Cardiac fibroblast (primary cell): ENCODE results near the gene HOXB7.

Source experiments
- DNase-seq, 2 donors: peaks; one replicate each; pipeline versions ENCODE4 v3.0.0 to v3.0.0-alpha.2; 2010; ENCODE audit warnings: low read depth in 2 of 2
- H3K4me3 ChIP-seq, 2 donors: replicated peaks in 1 of 2; 1 replicate in 1 of 2; 2 replicates in 1 of 2; pipeline ENCODE4 v1.5.1; 2011; ENCODE audit warnings: low read depth in 2 of 2, low read length in 2 of 2, mild to moderate bottlenecking in 2 of 2, moderate library complexity in 1 of 2
- TF ChIP-seq, protein P1 (sequence below): IDR thresholded peaks from one replicate; pipeline ENCODE4 v1.5.1; 2011; ENCODE audit warnings: low read depth, mild to moderate bottlenecking, low read length, inconsistent platforms

Gene HOXB7

DNA sequence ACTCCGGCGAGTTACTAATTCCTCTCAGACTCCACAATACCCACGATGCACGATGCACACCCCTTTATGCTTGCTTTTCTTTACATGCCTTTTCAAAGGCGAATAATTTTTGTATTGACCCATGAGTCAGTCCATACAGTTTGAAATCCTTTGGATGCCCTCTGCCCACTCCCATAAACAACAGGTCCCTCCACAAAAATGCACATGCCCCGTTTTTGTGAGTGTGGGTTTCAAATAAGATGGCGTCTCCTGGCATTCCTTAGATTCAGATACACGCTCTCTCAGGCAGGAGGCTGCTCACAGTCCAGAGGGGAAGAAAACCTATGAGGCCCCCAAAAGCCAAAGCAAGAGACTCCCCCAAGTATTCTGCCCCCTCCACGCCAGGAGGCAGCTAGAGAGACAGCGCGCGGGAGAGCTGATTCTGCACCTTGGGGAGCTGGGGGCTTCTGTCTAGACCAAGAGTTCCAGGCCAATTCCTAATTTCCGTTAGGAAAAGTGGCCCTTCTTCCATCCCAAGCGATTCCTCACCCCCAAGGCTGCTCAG is 34.9 kb upstream of the HOXB7 start:
- H3K4me3 ChIP-seq: no peak overlapping the region
- TF ChIP-seq, protein P1, sequence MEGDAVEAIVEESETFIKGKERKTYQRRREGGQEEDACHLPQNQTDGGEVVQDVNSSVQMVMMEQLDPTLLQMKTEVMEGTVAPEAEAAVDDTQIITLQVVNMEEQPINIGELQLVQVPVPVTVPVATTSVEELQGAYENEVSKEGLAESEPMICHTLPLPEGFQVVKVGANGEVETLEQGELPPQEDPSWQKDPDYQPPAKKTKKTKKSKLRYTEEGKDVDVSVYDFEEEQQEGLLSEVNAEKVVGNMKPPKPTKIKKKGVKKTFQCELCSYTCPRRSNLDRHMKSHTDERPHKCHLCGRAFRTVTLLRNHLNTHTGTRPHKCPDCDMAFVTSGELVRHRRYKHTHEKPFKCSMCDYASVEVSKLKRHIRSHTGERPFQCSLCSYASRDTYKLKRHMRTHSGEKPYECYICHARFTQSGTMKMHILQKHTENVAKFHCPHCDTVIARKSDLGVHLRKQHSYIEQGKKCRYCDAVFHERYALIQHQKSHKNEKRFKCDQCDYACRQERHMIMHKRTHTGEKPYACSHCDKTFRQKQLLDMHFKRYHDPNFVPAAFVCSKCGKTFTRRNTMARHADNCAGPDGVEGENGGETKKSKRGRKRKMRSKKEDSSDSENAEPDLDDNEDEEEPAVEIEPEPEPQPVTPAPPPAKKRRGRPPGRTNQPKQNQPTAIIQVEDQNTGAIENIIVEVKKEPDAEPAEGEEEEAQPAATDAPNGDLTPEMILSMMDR: no peak
- no peak for DNase-seq

DNA sequence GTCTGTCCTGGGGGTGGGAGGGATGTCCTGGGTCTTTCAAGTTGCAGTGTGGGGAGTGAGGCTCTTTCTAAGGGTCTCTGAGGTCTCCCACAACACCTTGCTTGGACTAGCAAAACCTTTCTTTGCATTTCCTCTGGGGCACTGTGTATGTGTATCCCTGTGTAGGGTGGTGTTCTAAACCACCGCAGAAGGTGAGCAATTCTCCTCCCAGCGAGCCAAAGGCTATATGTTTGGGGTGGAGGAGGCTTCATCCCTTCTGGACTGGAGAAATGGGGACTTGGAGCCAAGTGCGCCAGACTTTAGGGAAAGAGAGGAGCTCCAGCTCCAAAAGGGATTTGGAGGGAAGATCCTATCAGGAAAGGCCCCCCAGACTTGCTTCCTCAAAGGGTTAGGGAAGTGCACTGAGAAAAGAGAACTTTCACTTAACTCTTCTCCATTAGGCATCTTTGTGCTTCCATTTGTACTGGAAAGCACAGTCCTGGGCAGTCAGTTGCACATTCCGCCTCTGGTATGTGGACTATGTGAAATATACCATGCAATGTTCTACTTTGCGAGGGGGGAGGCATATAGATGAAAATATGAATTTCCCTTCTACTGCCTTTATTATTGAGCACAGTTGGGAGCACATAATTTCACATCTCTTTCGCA is 34.2 kb upstream of the HOXB7 start:
- TF ChIP-seq, protein P1: no peak
- DNase-seq: no peak
- no peak overlapping the region for H3K4me3 ChIP-seq

DNA sequence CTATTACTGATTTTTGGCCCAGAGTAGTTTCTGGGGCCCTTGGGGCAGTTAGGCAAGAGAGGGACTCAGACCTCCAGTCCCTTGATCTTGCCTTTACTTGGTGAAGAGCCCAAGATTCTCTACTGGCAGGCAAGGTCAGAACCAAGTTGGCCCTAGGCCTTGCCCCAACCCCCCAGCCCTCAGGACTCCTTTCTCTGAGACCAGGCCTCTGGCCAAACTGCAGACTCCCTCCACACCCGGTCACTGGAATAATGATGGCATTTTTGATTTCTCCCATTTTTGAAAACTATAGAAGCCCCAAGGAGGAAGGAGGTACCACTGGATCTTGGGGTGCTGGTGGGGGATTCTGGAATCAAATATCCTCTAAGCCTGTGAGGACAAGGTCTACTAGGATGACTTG is 33.3 kb upstream of the HOXB7 start:
- no peak overlapping the region for H3K4me3 ChIP-seq
- no peak for DNase-seq
- TF ChIP-seq, protein P1: no peak

DNA sequence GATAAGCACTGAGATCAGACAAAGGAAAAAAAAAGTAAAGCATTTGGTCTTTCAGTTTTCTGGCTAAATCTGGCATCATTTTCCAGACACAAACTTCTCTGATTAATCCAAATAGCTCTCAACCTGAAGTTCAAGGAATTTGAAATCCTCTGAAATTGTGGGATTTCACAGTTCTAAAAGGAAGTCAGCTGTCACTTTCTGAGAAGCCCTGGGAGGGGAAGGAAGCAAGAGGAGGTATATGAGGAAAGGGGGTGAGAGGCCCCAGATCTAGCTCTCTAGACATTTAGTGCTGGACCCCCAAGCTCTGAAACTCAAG is 32.8 kb upstream of the HOXB7 start:
- no peak for DNase-seq
- no peak overlapping the region for H3K4me3 ChIP-seq
- TF ChIP-seq, protein P1: no peak

DNA sequence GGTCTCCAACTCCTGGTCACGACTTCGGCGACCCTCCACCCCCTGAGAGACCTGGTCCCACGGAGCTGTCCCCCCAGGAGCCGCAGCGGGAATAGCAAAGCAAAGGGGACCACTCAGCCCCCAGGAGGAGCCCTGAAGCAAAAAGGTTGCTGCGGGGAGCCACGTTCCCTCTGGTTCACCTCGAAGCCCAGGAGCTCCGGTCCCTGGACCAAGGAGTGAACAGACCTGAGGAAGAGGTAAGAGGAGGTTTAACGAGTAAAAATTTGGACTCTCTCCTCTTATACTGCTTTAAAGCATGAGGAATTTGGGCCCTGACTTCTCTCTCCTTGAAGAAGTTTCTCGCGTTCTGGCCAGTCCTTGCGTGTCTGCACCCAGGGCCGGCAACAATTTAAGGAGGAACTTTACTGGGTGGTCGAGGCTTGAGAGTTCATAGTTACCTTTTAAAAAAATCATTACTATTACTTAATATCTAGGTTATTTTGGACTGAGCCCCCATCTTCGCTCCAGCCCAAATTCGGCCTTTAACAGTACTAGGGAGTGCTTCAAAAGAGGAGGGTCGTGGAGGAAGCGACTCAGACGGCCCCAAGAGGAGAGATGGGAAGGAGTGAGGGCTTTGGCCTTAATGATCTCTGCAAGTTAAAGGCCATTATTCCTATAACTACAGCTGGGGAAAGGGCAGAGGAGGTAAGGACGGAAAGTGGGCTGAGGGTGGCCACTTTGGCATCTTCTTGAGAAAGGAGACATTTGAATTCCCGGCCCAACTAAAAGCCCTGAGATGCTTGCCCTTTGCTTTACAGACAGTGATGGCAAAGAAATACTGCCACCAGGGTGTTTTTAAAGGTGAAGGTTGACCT is 32.3 kb upstream of the HOXB7 start:
- no peak for DNase-seq
- H3K4me3 ChIP-seq: no peak overlapping the region
- TF ChIP-seq, protein P1: no peak

DNA sequence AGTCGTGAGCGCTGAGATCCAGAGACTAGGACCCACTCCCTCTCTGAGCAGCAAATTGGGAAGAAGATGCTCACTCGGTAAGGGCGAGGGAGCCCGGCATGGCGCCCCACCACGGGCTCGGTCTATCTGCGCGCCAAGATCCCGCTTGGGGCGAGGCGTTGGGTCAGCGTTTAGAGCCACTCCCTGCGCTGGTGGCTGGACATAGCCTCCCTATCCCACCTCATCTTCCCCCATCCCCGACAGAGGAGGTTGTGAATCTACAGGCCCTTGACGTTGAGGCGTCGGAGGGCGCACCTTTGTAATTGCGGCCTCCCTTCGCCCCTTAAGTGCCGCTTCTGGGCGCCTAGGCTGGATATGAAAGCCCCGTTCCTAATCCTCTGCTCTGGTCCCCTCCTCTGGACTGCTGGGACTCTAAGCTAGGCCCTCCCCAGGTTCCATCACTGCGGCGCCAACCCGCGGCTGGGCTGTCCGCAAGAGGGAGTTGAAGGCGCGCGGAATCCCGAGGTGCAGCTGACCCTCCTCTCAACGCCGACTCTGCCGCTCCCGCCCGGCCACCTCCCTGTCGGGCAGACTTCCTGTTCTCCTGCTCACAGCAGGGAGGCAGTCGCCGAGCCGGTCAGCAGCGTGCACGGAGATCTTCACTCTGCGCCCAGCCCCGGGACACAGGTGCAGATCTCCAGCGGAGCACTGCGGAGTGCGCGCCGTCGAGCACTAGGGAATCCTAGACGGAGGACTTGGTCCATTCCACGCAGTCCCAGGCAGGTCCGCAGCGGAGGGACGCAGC is 31.4 kb upstream of the HOXB7 start:
- no peak for DNase-seq
- TF ChIP-seq, protein P1: no peak
- H3K4me3 ChIP-seq: no peak overlapping the region
